ENCODE results near the gene SOHLH1.

SOHLH1 gene, protein sequence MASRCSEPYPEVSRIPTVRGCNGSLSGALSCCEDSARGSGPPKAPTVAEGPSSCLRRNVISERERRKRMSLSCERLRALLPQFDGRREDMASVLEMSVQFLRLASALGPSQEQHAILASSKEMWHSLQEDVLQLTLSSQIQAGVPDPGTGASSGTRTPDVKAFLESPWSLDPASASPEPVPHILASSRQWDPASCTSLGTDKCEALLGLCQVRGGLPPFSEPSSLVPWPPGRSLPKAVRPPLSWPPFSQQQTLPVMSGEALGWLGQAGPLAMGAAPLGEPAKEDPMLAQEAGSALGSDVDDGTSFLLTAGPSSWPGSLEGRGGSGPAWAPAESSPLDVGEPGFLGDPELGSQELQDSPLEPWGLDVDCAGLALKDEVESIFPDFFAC

DNA sequence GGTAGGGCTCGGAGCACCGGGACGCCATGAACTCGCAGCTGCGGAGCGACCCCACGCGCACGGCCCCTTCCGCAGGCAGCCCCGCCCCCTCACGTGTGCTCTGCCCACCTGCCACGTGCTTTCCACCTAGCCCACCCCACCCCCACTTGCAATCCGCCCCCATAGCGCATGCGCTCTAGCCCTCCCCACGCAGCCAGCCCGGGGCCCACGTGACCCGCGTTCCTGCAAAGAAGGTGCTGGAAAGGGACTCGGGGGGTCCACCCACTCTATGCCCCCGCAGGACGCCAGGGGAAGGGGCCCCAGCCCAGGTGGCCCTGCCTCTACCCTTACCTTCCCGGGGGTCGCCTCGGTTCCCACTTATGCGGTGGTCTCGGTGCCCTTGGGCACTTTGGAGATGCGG is at the start of gene SOHLH1:
TSS of gene SOHLH1 (minus strand) at position 42 of the 400 bp plus-strand sequence. CDS start at position 28, 14 bp downstream.
- no peak for DNase-seq

DNA sequence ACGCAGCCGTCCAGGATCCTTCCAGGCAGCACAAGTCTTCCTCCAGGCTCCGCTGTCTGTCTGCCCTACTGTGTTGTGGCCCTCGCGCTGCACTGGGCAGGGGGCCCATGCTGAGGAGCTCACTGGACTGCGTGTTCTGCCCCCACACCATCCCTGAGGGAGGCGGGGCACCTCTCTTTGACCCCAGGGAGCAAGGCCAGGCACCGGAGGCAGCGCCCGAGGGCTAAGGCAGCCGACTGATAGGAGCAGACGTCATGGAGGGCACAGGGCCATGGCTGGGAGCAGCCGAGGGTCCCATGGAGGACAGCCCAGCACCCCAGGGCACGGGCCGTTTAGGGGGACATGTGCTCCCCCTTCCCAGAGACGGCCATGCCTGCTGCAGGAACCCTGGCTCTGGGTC is 49.4 kb upstream of the SOHLH1 start:
- no peak for DNase-seq

DNA sequence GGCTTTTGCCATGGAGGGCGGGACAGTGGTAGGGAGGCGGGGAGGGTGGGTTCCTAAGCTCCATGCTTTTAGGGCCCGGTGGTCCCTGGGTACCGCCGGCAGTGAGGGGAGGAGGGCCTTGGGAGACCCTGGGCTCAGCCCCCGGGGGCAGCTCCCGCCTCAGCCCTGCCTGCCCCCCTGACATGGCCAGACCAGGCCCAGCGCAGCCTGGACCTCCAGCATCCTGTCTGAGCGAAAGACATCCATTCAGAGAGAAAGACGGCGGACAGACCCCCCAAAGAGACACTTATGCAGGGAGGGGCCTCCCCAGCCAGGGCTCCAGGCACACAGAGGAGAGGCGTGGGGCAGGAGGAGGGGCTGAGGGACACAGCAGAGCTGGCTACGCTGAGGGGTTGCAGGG is 48.0 kb upstream of the SOHLH1 start:
- no peak for DNase-seq

DNA sequence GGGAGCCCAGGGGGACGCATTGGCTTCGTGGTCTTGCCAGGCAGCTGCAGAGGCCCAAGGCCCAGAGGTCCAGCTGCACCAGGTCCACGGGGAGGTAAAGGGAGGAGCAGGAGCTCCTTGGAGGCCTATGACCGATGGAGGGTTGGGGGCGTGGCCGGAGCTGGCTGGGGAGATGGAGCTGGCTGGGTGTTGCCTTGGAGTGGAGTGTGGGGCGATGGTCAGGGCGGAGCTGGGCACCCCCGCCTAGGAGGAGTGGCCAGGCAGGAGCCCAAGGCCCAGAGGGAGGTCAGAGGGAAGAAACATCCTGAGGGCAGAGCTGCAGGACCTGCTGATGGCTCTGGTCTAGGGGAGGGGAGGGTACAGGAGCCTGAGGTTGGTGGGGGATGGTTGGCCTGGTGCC is 47.3 kb upstream of the SOHLH1 start:
- DNase-seq, result no peak

DNA sequence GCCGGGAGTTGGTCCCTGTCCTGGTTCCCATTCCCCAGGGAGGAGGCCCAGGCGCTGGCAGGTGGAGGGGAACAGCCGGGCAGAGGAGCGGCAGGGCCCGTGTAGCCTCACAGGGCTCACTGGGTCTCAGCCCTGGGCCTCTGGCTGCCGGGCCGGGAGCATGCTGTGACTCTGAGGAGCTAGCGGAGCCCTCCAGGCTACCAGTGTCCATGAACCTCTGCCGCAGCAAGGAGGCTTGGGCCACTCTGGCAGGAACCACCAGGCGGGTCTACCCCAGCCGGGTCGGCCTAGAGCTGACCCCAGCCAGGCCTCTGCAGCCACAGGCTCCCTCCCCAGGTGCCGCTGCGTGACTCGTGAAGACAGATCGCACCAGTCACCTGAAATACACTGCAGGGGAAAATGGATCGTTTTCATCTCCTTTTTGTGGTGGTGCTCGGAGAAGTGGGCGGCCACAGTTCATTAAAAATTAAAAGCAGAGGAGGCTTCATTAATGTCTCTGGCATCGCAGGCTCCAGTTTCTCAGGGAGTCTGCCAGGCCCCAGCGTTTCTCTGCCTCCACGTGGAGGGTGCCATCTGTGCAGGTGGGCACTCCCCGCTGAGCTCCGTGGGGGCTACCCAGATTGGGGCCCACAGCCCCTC is 46.5 kb upstream of the SOHLH1 start:
- no peak for DNase-seq

DNA sequence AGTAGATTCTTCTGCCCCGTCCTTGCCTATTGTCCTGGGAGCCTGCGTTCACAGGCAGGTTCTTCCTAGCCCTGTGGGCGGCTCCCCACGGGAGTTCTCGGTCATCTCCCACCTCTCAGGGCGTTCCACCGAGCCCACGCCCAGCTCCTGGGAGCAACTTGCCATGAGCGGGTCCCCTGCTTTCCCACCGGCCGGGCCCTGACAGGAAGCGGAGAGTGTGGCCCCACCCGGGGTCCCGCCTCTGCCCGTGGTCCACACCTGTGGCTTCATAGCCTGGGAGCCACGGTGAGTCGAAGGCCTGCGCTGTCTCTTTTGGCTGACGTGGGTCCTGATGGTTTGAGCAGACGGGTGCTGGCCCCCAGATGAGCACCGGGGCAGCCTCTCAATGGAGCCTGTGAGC is 45.9 kb upstream of the SOHLH1 start:
- DNase-seq, result no peak

DNA sequence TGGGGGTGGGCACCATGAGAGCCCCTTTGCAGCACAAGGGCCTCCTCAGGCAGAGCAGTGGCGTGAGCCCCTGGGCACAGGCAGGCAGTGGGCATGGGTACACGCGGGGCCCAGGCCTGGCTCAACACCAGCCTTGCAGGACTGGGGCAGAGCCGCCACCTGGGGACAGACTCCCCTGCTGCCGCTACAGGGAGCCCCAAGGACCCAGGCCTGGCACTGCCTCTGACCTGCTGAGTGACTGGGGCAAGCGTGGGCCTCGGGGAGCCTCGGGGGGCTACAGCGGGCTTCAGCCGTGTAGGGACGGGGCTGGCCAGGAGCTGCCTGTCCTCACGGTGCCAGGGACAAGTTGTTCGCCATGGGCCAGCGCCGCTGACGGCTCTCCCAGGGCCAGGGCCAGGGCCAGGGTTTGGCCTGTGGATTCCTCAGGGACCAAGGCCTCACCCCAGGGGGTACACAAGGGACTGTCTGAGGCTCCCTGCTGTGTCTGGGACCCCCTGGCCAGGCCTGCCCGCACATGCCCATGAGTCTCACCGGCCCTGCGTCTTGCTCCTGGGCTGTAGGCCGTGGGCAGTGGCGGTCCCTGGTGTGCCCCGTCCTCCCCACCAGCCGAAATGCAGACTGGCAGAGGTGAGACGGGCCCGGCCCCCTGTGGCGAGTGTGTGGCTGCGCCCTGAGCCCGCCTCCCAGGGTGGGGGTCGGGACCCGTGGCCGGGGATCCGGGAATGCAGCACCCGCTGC is 45.2 kb upstream of the SOHLH1 start:
- no peak for DNase-seq

DNA sequence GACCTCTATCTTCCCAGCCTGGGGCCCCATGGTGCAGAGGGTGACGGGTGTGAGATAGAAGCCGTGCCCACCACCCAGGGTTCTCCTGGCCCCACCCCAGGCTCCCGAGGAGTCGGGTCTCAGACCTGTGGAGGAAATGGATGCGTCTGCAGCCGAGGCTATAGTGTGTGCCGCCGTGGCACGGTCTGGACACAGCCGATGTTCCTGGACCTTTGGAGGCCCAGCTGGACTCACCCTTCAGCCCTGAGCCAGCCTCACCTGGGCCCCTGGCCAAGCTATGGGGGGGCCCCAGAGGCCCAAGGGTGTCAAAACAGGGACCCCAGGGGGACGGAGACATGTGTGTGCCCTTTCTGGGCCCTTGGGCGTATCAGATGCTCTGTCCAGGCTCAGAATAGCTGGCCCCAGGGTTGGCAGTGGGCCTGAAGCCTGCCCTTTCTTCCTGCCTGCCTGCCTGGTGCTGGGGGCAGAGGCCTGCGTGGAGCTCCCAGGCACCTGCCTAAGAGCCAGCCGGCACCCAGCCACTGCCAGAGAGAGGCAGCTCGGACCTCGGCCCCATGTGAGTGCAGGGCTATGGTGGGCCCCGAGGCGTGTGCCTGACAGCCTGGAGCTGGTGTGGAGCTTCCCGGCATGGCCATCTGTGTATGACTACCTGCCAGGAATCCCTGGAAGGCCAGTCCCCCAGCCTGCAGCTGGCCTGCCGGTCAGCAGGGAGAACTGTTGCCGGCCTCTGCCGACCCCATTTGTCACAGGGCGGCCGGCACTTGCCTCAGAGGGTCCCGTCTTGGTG is 44.5 kb upstream of the SOHLH1 start:
- DNase-seq, result no peak

DNA sequence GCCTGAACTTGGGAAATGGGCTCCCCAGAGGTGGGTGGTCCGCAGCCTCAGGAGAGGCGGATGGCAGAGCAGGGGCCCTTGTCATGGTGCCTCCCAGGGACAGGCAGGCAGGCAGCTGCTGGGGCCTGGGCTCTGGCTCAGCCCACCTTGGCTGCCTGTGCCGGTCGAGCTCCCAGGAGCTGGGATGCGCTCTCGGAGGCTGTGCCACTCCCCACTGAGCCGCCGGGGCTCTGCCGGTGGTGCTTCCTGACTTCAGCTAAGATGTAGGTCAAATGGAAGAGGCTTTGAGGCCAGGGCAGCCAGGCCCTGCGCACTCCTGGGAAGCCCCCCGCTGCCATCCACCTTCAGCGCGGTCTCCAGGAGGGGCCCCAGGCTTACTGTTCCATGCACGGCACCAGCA is 43.7 kb upstream of the SOHLH1 start:
- DNase-seq, result no peak

DNA sequence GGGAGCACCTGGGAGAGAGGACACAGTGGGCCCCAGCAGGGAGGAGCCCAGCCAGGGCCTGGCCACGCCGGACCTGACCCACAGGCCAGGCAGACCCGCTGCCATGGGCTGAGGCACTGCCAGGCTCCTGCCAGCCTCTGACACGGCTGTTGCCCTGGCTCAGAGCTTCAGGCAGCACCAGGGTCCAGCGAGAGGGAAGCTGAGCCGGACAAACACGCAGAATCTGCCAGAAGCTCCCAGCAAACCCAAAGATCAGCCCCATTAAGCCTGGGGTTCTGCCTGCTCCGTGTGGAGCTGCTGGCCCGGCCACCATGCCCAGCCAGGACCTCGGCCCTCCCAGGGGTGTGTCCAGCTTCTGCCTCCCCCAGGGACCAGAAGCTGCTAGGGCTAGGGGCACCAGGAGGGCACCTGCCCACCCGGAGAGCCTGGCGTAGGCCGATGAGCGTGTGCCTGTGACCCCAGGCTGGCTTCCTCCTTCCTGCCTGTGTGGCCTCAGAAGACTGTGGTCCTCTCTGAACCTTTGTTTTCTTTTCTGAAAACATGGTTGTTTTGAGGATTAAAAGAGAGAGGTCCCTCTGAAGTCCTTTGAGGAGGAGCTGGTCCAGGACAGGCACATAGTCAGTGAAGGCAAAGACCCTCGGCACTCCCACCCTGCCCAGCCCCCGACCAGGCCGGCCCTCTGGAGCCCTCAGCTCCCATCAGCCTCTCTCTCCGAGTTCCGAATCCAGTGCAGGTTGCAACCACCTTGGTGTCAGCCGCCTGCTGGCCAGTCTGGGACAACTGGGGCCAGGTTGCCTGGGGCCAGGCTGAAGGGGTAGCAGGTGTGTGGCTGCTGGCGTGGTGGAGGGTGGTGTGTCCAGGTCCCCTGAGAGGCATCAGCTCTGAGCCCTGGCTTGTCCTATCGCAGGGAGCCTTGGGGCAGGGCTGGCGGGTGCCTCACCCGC is 42.3 kb upstream of the SOHLH1 start:
- no peak for DNase-seq

DNA sequence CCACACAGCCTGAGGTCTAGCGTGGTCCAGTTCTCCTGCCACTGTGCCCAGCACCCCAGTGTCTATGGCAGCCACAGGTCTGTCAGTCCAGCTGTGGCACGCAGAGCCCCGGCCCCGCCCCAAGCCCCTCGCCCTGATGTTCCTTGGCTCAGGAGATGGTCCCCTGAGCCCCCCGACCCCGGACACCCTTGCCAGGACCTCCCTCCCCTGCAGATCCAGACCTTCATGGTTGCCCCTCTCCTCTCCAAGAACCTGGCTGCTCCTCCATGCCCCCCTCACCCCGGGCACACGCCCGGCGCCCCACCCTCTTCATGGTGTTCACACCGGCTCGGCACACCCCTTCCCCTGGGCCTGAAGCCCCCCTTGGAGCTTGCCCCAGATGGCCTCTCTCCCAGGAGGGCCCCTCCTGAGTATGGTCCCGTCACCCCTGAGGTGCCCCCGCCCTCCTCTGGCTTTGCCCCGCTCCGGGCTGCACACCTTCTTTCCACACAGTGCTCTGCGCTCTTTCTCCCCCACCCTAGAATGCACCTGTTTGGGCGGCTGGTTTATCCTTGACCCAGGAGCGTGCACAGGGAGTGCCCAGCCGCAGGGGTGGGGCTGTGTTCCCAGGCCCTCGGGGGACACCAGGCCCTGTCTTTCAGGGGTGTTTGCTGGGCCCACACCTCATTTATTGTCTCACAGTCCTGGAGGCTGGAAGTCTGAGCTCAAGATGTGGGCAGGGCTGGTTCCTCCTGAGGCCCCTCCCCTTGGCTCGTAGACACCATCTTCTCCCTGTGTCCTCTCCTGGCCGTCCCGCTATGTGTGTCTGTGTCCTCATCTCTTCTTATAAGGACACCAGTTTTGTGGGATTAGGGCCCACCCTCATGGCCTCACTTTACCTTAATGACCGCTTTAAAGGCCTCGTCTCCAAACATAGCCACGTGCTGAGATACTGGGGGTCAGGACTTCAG is 40.3 kb upstream of the SOHLH1 start:
- no peak for DNase-seq

DNA sequence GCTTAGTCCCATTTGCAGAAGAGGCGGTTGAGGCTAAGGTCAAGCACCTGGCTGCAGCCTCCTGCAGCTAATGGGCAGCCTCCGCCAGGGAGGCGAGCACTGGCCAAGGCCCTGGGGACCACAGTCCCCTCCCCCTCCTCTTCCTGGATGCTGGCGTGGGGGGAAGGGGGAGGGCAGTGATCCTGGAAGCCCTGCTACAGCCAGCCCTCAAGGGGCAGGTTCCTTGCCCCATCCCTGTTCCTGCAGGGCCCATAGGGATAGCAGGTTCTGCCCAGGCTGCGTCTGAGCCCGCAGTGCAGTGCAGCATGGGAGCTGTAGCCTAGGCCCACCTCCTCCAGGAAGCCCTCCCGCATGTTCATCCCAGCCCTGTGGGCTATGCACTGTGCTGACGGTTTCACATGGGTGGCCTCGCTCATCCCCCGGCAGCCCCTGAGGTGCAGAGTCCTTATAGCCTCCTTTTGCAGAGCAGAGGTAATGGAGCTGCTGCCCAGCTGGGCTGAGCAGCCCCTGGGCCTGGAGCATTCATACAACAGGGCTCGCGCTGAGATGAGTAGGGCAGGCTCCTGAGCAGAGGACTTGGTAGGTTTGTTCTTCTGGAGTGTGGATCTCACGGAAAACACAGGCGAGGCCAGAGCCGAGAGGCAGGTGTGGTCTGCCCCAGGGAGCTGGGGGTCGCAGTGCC is 38.7 kb upstream of the SOHLH1 start:
- no peak for DNase-seq

DNA sequence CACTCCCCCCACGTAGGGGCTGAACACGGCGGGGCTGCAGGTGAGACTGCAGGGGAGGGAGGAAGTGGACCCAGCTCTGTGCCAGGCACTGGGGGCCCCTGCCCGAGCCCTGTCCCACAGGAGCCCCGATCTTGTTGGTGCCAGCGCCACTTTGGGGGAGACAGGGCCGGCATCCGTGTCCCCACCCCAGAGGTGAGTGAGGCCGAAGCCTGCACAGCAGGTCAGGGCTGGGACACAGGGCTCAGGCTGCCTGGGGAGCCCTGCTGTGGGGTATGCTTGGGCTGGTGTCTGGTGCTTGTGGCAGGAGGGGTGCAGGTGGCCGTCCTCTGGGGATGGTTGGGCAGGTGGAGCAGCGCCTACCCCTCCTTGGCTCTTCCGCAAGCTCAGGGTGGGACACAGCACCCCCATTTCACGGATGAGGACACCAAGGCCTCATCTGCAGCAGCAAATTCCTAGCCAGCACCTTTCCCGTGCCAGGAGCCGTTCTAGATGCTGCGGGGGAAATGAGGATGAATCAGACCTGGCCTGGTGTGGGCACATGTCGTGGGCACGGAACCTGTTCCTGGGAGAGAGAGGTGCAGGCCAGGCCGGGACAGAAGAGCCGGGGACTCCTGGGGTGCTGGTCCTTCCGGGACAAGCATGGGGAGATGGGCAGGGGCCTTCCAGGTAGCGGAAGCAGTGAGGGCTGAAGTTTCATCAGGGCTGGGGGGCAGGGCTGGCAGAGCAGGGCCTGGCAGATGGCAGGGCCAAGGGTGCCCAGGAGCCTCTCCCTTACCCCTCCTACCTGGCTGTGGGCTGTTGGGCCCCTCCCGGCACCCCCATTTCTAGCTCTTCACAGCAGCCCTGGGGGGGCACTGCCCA is 37.9 kb upstream of the SOHLH1 start:
- DNase-seq, result no peak

DNA sequence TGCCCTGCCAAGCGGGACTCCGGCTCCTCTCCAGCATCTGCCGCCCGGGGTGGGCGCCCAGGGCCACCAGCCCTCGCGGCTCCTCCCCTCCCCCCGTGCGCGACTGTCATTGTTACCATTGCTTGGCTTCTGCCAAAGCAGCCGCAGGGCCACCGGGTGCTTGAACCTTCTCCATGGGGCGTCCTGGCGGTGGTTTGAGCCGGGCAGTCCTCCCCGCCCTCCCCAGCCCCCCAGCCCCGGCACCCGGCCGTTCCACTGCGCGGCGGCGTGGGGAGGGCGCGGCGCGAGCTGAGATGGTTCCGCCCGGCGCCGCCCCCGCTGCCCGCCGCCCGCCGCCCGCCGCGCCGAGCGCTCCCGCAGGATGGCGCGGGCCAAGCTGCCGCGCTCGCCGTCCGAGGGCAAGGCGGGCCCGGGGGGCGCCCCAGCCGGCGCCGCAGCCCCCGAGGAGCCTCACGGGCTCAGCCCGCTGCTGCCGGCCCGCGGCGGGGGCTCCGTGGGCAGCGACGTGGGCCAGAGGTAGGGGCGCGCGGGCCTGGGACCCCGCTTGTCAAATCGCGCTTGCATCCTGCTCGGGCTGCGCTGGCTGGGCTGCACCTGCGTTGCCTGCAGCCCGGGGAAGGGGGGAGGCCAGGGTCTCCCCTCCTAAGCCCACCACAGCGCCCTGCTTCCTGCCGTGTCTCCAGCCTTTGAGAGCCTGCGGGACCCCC is 37.1 kb upstream of the SOHLH1 start:
- DNase-seq, result no peak

DNA sequence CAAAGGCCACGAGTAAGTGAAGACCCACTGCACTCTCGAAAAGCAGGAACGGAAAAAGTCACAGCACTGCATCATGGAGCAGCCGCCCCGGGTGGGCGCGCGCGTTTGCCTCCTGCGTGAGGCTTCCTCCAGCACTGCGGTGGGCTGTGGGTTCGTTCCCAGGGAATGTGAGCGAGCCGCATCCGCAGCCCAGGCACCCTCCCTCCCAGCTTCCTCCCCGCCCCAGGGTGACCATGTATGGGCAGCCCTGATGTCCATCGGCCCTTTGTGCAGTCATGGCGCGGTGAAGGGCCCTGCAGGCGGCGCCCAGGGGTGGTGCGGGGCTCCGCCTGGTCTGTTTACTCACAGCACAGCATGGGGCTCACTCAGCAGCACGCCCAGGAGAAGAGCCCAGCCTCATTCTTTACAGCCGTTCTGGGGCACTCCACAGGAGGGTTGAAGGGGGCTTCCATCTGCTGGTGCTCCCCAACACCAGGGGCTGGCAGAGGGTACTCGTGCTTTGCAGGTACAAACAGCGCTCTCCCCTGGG is 35.4 kb upstream of the SOHLH1 start:
- no peak for DNase-seq

DNA sequence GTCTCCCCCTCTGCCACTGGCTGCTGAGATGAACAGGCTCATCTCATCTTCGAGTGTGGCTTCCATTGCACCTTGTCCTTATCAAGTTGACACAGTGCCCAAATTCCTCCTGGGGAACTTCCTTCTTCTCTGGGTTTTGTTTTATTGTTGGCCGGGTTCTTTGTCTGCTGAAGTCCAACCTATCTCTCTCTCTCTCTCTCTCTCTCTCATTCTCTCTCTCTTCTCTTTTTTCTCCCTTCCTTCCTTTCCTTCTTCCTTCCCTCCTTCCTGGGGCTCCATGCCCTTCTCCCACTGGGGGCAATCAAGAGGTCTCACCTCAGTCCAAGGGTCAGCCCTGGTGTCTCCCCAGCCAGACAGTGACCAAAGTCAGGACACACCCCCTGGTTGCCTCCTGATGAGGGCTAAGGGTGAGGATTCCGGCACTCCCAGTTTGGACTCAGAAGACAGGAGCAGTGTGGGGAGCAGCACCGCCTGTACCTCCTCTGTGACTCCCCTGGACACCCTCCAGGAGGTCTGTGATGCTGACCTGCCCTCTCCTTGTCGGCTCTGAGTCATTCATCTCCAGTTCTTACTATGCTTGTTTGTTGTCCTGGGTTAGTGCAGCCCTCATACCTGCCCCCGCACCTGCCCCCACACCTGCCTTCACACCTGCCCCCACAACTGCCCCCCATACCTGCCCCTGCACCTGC is 33.4 kb upstream of the SOHLH1 start:
- DNase-seq, result no peak

DNA sequence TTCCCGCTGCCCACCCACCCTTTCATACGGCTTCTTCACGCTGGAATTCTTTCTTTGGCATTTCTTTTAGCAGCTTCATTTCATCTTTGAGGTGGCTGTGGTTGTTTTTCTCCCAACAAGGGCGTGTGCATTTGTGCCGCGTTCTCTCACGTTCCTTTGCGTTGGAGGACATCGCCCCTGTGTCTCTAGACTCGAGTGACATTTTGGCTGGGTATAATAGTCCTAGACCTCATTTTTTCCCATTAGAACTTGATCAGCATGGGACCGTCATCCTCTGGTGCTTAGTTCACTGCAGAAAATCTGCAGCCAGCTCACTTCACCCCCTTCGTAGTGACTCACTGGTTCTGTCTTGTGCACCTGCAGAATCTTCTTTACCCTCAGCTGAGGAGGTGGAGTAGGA is 32.2 kb upstream of the SOHLH1 start:
- no peak for DNase-seq

DNA sequence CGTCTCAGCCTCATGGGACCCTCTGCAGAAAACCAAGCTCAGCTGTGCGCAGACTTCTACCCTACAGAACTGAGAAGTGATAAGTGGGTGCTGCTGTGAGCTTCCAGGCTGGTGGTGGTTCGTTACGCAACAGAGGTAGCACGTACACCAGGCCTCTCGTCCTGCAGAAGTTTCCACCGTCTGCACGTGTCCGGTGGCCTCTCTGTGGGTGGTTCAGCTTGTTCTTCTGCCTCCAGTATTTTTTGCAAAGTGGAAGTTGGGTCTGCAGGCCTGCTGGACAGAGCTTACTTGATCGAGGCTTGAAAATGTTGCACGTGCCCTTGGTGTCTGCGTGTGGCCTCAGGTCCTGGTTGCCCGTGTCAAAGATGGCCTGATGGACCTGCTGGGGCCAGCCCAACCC is 30.2 kb upstream of the SOHLH1 start:
- DNase-seq, result no peak

Data from stimulated activated CD4-positive, alpha-beta T cell treated with anti-CD3 and anti-CD28 coated beads, Interleukin-1b, Interleukin-23, amount 100 ng/mL, for 48 hours (primary cell).